Gastroesophageal sphincter (tissue), 3 donors: Measurements from ENCODE around the gene NUDT17.

Experiments
- EP300 ChIP-seq: sonication (generic); formaldehyde crosslinking; IDR thresholded peaks from one replicate; pipeline ENCODE4 v1.6.1; 2017; ENCODE audit warnings: antibody characterized with exemption, mild to moderate bottlenecking
- POLR2A ChIP-seq, 2 donors: fragments of 450-650 bp; IDR thresholded peaks; one replicate each; pipeline ENCODE4 v1.6.1; 2017; ENCODE audit warnings: antibody characterized with exemption in 2 of 2, mild to moderate bottlenecking in 2 of 2, moderate library complexity in 1 of 2
- TF ChIP-seq, protein P1 (sequence below), 4 experiments: fragments of 200-600 bp in 2 of 4; fragments of 450-650 bp in 2 of 4; sonication (generic) in 1 of 4; IDR thresholded peaks; one replicate each; pipeline ENCODE4 v1.5.1; 2017 to 2019; ENCODE audit warnings: antibody characterized with exemption in 4 of 4, mild to moderate bottlenecking in 2 of 4, moderate library complexity in 2 of 4

DNA sequence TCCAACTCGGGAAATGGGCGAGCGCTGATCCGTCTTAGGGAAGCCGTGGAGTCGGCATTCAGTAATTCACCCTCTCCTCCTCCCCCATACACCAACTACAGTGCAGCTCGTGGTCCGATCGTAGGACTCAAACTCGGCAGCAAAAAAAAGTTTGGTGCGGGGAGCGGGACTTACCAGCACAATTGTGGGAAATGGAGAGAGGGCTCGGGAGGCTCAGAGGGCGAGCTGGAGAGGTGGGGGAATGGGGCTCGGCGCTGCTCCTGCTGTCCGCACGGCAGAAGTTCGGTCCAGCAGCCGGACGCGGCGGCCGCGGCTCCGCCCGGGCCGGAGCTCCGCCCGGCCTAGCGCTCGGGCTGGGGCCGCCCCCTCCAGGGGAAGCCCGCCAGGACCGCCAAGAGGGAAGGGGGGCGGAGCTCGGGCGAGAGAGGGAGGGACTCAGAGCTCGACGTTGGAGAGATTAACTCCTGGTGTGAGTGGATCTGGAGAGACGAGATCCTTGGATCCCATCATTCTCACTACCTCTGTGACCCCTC is 14.1 kb downstream of the NUDT17 start:
- TF ChIP-seq EP300 = no peak
- TF ChIP-seq, protein P1, sequence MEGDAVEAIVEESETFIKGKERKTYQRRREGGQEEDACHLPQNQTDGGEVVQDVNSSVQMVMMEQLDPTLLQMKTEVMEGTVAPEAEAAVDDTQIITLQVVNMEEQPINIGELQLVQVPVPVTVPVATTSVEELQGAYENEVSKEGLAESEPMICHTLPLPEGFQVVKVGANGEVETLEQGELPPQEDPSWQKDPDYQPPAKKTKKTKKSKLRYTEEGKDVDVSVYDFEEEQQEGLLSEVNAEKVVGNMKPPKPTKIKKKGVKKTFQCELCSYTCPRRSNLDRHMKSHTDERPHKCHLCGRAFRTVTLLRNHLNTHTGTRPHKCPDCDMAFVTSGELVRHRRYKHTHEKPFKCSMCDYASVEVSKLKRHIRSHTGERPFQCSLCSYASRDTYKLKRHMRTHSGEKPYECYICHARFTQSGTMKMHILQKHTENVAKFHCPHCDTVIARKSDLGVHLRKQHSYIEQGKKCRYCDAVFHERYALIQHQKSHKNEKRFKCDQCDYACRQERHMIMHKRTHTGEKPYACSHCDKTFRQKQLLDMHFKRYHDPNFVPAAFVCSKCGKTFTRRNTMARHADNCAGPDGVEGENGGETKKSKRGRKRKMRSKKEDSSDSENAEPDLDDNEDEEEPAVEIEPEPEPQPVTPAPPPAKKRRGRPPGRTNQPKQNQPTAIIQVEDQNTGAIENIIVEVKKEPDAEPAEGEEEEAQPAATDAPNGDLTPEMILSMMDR (IDR thresholded peaks at IDR 0.05) = peak in 2 of 4 experiments; percentile 22 to 43
- peak; percentile 77 to 85 for TF ChIP-seq POLR2A (IDR thresholded peaks at IDR 0.05)
